ENCODE data around the gene ZNF621.

ZNF621 gene

GRCh38 chr3:40524568-40525285 is at the start of gene ZNF621:
Gene ZNF621, plus strand, starts transcription at chr3:40524960. Its CDS starts 881 bp downstream, at chr3:40525841.
- peak; percentile 69 to 72 for DNase-seq (ENCODE audit: low read depth in 2 of 2)

- DNase-seq (ENCODE audit: low read depth in 2 of 2) = peak in 1 of 2 donors; percentile 29
These were observed 48.0 kb upstream of the ZNF621 start, which contains the start of gene ZNF619 for GRCh38 chr3:40476478-40477470. Gene ZNF619, plus strand, starts transcription at chr3:40477122. Its CDS starts 858 bp downstream, at chr3:40477980.

- DNase-seq (ENCODE audit: low read depth in 2 of 2) = no peak
These were observed 47.1 kb upstream of the ZNF621 start for GRCh38 chr3:40477666-40478065.

GRCh38 chr3:40487172-40487571 is 37.6 kb upstream of the ZNF621 start:
- no peak for DNase-seq (ENCODE audit: low read depth in 2 of 2)

GRCh38 chr3:40490916-40491315 is 33.8 kb upstream of the ZNF621 start:
- DNase-seq (ENCODE audit: low read depth in 2 of 2) = no peak

DNA sequence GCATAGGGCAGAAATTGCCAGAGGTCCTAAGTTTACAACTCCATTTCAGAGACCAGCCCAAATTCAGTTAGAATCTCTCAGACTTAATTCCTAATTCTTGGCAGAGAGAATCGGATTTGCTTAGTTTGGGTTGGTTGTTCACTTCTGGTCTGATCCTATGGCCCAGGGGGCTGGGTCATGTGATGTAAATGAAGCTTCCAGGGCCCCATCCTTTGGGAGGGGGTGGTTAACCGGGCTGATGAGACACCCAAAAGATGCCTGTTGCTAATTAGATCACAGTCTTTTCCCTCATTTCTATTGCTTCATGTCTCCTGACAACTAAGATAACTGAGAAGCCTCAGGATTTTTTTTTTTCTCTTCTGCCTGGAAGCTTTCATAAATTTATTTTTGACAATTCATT is 30.1 kb upstream of the ZNF621 start:
- DNase-seq (ENCODE audit: low read depth in 2 of 2) = no peak

GRCh38 chr3:40497288-40497687 is 27.5 kb upstream of the ZNF621 start:
- no peak for DNase-seq (ENCODE audit: low read depth in 2 of 2)

GRCh38 chr3:40499952-40500351 is 24.8 kb upstream of the ZNF621 start:
- DNase-seq (ENCODE audit: low read depth in 2 of 2) = no peak

GRCh38 chr3:40502034-40502433 is 22.7 kb upstream of the ZNF621 start:
- DNase-seq (ENCODE audit: low read depth in 2 of 2) = no peak

GRCh38 chr3:40504636-40505430 is 19.9 kb upstream of the ZNF621 start:
- DNase-seq (ENCODE audit: low read depth in 2 of 2) = no peak

- DNase-seq (ENCODE audit: low read depth in 2 of 2) = peak; percentile 26 to 46
These were observed 18.9 kb upstream of the ZNF621 start, which contains the start of gene ZNF620 for GRCh38 chr3:40505599-40506462. Gene ZNF620, plus strand, starts transcription at chr3:40506039. Its CDS starts 314 bp downstream, at chr3:40506353.

- no peak for DNase-seq (ENCODE audit: low read depth in 2 of 2)
These were observed 13.6 kb upstream of the ZNF621 start for GRCh38 chr3:40511031-40511718.

DNA sequence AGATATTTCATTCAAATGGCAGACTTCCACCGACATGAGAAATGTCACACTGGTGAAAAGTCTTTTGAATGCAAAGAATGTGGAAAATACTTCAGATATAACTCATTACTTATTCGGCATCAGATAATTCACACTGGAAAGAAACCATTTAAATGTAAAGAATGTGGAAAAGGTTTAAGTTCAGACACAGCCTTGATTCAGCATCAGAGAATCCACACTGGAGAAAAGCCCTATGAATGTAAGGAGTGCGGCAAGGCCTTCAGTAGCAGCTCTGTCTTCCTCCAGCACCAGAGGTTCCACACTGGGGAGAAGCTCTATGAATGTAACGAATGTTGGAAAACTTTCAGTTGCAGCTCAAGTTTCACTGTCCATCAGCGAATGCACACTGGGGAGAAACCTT is 8.6 kb upstream of the ZNF621 start:
- DNase-seq (ENCODE audit: low read depth in 2 of 2) = no peak

DNA sequence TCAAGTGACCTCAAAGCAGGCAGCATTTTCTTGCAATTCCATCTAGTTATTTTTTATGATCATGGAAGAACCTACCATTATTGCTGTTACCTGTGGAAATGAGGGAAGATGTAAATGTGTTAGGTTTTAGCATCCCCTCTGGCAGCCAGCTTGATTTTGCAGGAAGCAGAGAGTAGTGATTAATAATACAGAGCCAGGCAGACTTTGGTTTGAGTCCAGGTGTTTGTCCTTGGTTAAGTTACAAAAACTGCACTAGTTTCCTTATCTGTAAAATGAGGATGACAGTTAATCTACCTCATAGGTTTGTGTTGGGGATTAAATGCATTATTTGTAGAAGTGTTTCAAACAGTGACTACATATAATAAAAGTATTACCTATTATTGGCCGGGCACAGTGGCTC is 6.7 kb upstream of the ZNF621 start:
- DNase-seq (ENCODE audit: low read depth in 2 of 2) = no peak

DNA sequence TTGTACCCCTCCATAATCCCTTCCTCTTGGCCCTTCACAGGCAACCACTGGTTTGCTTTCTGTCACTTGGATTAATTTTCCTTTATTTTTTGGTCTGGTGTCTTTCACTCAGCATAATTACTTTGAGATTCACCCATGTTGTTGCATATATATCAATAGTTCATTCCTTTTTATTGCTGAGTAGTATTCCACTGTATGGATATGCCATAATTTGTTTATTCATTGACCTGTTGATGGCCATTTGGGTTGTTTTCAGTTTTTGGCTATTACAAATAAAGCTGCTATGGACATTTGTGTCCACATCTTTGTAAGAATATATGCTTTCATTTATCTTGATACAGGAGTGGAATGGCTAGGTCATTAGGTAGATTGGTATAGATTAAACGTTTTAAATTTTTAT is 5.9 kb upstream of the ZNF621 start:
- DNase-seq (ENCODE audit: low read depth in 2 of 2) = no peak

GRCh38 chr3:40521254-40521653 is 3.5 kb upstream of the ZNF621 start:
- DNase-seq (ENCODE audit: low read depth in 2 of 2) = no peak

DNA sequence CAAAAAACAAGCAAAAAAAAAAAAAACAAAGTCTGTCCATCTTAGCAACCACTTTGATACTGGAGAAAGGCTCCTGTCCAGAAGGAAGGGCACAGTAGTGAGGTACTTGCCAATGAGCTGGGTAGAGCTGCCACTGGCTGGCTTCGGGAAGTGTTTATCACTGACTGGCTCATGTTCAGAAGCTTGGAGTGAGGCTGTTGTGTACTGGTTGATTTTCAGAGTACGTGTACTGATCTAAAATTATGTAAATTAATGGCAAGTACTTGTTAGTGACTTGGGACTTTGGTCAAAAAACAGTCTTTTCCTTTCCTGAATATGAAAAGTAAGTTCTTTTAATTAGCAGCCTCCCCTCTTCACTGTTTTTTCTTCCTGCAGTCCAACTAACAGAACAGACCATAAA is 979 bp upstream of the ZNF621 start:
- no peak for DNase-seq (ENCODE audit: low read depth in 2 of 2)

- no peak for DNase-seq (ENCODE audit: low read depth in 2 of 2)
These were observed 565 bp upstream of the ZNF621 start for GRCh38 chr3:40524222-40524567.

DNA sequence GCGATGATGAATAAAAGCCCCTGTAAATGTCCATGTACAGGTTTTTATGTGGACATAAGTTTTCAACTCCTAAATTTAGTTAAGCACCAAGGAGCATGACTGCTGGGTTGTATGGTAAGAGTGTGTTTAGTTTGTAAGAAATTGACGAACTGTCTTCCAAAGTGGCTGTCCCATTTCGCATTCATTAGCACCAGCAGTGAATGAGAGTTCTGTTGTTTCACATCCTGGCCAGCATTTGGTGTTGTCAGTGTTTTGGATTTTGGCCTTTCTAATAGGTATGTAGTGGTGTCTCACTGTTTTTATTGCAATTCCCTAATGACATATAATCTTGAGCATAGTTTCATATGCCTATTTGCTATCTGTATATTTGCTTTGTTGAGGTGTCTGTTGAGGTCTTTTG is 3.7 kb downstream of the ZNF621 start:
- no peak for DNase-seq (ENCODE audit: low read depth in 2 of 2)

GRCh38 chr3:40532252-40532651 is 7.5 kb downstream of the ZNF621 start:
- no peak for DNase-seq (ENCODE audit: low read depth in 2 of 2)
